ENCODE results near the gene MSH3.

GRCh38 chr5:80793354-80793753 lies 138.9 kb downstream of the MSH3 start:
- TF ChIP-seq, protein P1, sequence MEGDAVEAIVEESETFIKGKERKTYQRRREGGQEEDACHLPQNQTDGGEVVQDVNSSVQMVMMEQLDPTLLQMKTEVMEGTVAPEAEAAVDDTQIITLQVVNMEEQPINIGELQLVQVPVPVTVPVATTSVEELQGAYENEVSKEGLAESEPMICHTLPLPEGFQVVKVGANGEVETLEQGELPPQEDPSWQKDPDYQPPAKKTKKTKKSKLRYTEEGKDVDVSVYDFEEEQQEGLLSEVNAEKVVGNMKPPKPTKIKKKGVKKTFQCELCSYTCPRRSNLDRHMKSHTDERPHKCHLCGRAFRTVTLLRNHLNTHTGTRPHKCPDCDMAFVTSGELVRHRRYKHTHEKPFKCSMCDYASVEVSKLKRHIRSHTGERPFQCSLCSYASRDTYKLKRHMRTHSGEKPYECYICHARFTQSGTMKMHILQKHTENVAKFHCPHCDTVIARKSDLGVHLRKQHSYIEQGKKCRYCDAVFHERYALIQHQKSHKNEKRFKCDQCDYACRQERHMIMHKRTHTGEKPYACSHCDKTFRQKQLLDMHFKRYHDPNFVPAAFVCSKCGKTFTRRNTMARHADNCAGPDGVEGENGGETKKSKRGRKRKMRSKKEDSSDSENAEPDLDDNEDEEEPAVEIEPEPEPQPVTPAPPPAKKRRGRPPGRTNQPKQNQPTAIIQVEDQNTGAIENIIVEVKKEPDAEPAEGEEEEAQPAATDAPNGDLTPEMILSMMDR (conservative IDR thresholded peaks at IDR 0.05; ENCODE audit: low read length), result no peak
- TF ChIP-seq EZH2phosphoT487 (IDR thresholded peaks at IDR 0.05; ENCODE audit: borderline replicate concordance), result no peak

Data from Loucy (cell line).